ENCODE measurements around the gene GRIK4. TPM values are rescaled to one million over a fixed set of nuclear protein-coding genes. Genes with fewer than 3 reads are reported as not detected.

Gene GRIK4
- polyA plus RNA-seq, 1 donor from 2014 or later = 3.4 TPM

- H3K4me2 ChIP-seq (ENCODE audit: low read length) = no peak overlapping the region
- H3K4me3 ChIP-seq (ENCODE audit: low read length) = no peak overlapping the region
- no peak overlapping the region for H2AFZ ChIP-seq (ENCODE audit: low read depth, low read length)
- H3K9ac ChIP-seq (ENCODE audit: low read length) = no peak overlapping the region
- no peak overlapping the region for H3K27ac ChIP-seq (ENCODE audit: low read length)
- no peaks in the 10 kb centered on the region for H4K20me1 ChIP-seq (ENCODE audit: insufficient read depth)
- H3K9me2 ChIP-seq (ENCODE audit: insufficient read depth, low read length) = no peaks in the 10 kb centered on the region
- H3K9me3 ChIP-seq (ENCODE audit: low read length) = no peaks in the 10 kb centered on the region
- TF ChIP-seq TAF1 (IDR thresholded peaks at IDR 0.05; ENCODE audit: low read depth) (no peak), REST (IDR thresholded peaks at IDR 0.05; ENCODE audit: borderline replicate concordance) (no peak), RAD21 (conservative IDR thresholded peaks at IDR 0.05) (no peak), EZH2 (IDR thresholded peaks at IDR 0.05; ENCODE audit: borderline replicate concordance, insufficient read depth, low read length, poor library complexity, severe bottlenecking) (no peak), CTCF (IDR thresholded peaks at IDR 0.05; ENCODE audit: poor library complexity, severe bottlenecking) (no peak), SMC3 (conservative IDR thresholded peaks at IDR 0.05; ENCODE audit: poor library complexity) (no peak), EP300 (conservative IDR thresholded peaks at IDR 0.05; ENCODE audit: poor library complexity, severe bottlenecking) (no peak), POLR2AphosphoS5 (IDR thresholded peaks at IDR 0.05) (no peak), MXI1 (conservative IDR thresholded peaks at IDR 0.05; ENCODE audit: poor library complexity, severe bottlenecking) (no peak)
- no peaks in the 10 kb centered on the region for H3K27me3 ChIP-seq (ENCODE audit: insufficient read depth, low read depth, low read length)
- no peaks in the 10 kb centered on the region for H3F3A ChIP-seq (ENCODE audit: insufficient read depth, low read length, poor library complexity, severe bottlenecking)
- H3K36me3 ChIP-seq (ENCODE audit: insufficient read depth, low read length) = no peaks in the 10 kb centered on the region
- H3K79me2 ChIP-seq (replicated peaks; ENCODE audit: insufficient read depth, low read length) = no peaks in the 10 kb centered on the region
These were observed 419.7 kb downstream of the GRIK4 start for GRCh38 chr11:120931057-120931779.

- no peaks in the 10 kb centered on the region for H3K9me2 ChIP-seq (ENCODE audit: insufficient read depth, low read length)
- H3K4me2 ChIP-seq (ENCODE audit: low read length) = no peak overlapping the region
- TF ChIP-seq REST (IDR thresholded peaks at IDR 0.05; ENCODE audit: borderline replicate concordance) (peak; percentile 49), RAD21 (conservative IDR thresholded peaks at IDR 0.05) (no peak), POLR2AphosphoS5 (IDR thresholded peaks at IDR 0.05) (no peak)
- H3K9me3 ChIP-seq (ENCODE audit: low read length) = no peaks in the 10 kb centered on the region
- H3K36me3 ChIP-seq (ENCODE audit: insufficient read depth, low read length) = no peaks in the 10 kb centered on the region
- H3K27me3 ChIP-seq (ENCODE audit: insufficient read depth, low read depth, low read length) = no peaks in the 10 kb centered on the region
- H3F3A ChIP-seq (ENCODE audit: insufficient read depth, low read length, poor library complexity, severe bottlenecking) = no peaks in the 10 kb centered on the region
- no peak overlapping the region for H3K9ac ChIP-seq (ENCODE audit: low read length)
- H3K4me3 ChIP-seq (ENCODE audit: low read length) = no peak overlapping the region
- no peak overlapping the region for H3K27ac ChIP-seq (ENCODE audit: low read length)
- no peak overlapping the region for H2AFZ ChIP-seq (ENCODE audit: low read depth, low read length)
- H4K20me1 ChIP-seq (ENCODE audit: insufficient read depth) = no peaks in the 10 kb centered on the region
- H3K79me2 ChIP-seq (replicated peaks; ENCODE audit: insufficient read depth, low read length) = no peaks in the 10 kb centered on the region
These were observed 420.9 kb downstream of the GRIK4 start for GRCh38 chr11:120932305-120932915.

Measured in neural cell (in vitro differentiated cells).